Brain microvascular endothelial cell (primary cell): ENCODE results near the gene TELO2.
"Not testable (repeated sequence)": the region's sequence is repeated elsewhere in the genome, so short reads cannot be mapped to it uniquely, and the experiment has no call there.

Experiments used
- DNase-seq: peaks from one replicate; pipeline ENCODE4 v3.0.0-alpha.2; 2020
- H3K27ac ChIP-seq: fragments of 250-450 bp; sonication (Bioruptor Pico); 2 replicates; pipeline ENCODE4 v1.5.1; 2020; ENCODE audit warnings: mild to moderate bottlenecking, moderate library complexity
- H3K27me3 ChIP-seq: fragments of 250-450 bp; sonication (Bioruptor Pico); replicated peaks from 2 replicates; pipeline ENCODE4 v1.5.1; 2020; ENCODE audit warnings: mild to moderate bottlenecking
- H3K36me3 ChIP-seq: fragments of 250-450 bp; sonication (Bioruptor Pico); replicated peaks from 2 replicates; pipeline ENCODE4 v1.5.1; 2020; ENCODE audit warnings: mild to moderate bottlenecking
- H3K4me3 ChIP-seq: 2 replicates; pipeline ENCODE4 v1.5.1; 2011; ENCODE audit warnings: low read depth, mild to moderate bottlenecking, control low read depth, low read length, moderate library complexity
- in situ Hi-C: cut with HindIII; loops from 2 replicates; pipeline ENCODE4 v1.10.0; 2017; ENCODE audit warnings: low sequenced_read_pairs, low pct_ligation_motif_present
- TF ChIP-seq, protein P1 (sequence below): IDR thresholded peaks from 2 replicates; pipeline ENCODE4 v1.5.1; 2011; ENCODE audit warnings: low read depth, mild to moderate bottlenecking, moderate library complexity, low read length, control low read depth, inconsistent platforms; ENCODE audit errors: missing control alignments

Gene TELO2

DNA sequence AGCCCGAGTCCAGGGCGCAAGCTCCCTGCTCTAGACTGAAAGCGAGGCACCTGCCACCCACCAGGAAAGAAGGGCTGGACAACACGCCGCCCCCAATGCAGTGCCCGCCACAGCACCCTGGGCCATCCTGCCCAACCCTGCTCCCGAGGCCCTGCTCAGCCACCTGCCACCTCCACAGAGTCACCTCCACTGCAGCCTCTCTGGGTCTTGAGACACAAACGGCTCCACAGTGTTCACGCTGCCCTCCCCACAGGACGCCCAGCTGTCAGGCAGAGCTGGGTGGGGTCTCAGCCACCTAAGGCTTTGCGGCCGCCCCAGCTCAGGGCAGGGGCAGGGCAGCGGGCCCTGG, 27.6 kb upstream of the TELO2 start:
- TF ChIP-seq, protein P1, sequence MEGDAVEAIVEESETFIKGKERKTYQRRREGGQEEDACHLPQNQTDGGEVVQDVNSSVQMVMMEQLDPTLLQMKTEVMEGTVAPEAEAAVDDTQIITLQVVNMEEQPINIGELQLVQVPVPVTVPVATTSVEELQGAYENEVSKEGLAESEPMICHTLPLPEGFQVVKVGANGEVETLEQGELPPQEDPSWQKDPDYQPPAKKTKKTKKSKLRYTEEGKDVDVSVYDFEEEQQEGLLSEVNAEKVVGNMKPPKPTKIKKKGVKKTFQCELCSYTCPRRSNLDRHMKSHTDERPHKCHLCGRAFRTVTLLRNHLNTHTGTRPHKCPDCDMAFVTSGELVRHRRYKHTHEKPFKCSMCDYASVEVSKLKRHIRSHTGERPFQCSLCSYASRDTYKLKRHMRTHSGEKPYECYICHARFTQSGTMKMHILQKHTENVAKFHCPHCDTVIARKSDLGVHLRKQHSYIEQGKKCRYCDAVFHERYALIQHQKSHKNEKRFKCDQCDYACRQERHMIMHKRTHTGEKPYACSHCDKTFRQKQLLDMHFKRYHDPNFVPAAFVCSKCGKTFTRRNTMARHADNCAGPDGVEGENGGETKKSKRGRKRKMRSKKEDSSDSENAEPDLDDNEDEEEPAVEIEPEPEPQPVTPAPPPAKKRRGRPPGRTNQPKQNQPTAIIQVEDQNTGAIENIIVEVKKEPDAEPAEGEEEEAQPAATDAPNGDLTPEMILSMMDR = no peak
- Histone ChIP-seq H3K27ac (no peak overlapping the region), H3K4me3 (no peak overlapping the region), H3K27me3 (no peaks in the 10 kb centered on the region), H3K36me3 (peaks cover 8% of the 10 kb centered on the region)
- DNase-seq = no peak
- in situ Hi-C loops = no loop called here

DNA sequence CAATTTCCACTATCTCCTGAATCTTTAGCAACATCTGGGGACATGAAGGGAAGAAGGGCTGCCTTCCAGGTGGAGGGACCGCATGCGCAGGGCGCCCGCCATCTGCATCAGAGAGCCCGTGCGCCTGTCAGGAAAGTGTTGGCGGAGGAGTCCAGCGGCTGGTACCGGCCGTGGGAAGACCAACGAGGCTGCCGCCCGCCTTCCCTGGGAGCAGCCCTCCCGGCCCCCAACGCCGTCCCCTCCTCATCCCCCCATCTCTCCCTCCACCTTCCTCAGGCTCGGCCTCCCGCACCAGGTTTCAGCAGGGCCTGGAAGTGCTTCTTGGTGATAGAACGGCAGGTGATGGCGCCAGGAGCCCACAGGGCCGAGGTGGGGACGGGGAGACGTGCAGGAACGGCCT, 27.1 kb upstream of the TELO2 start:
- Histone ChIP-seq H3K27me3 (no peaks in the 10 kb centered on the region), H3K36me3 (peaks cover 3% of the 10 kb centered on the region), H3K27ac (no peak overlapping the region), H3K4me3 (no peak overlapping the region)
- in situ Hi-C loops = no loop called here
- DNase-seq = no peak
- TF ChIP-seq, protein P1 = no peak

DNA sequence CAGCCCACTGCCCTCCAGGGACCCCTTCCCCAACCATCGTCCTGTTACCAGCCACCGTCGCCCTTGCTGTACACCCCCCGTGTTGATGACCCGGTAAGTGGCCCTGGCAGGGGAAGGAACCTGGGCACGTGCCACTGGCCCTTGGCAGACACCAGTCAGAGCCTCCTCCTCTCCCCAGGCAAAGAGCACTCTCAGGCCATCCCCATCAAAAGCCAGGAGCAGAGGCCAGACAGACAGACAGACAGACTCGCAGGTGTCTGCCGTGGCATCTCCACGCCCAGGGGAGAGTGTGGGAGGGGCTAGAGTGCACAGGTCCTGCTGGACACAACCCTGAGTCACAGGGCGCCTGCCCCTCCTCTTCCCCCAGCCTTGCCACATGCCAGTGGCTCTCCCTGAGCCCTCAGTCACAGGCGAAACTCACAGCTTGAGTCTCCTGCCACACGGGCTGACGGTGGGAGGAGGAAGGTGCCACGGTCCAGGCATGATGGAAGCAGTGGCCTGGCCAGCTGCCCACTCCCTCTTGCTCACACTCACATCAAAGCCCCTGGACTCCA, 26.1 kb upstream of the TELO2 start:
- DNase-seq = no peak
- in situ Hi-C loops = no loop called here
- H3K27ac ChIP-seq = no peak overlapping the region
- no peaks in the 10 kb centered on the region for H3K27me3 ChIP-seq
- H3K4me3 ChIP-seq = no peak overlapping the region
- TF ChIP-seq, protein P1 = no peak
- no peaks in the 10 kb centered on the region for H3K36me3 ChIP-seq

DNA sequence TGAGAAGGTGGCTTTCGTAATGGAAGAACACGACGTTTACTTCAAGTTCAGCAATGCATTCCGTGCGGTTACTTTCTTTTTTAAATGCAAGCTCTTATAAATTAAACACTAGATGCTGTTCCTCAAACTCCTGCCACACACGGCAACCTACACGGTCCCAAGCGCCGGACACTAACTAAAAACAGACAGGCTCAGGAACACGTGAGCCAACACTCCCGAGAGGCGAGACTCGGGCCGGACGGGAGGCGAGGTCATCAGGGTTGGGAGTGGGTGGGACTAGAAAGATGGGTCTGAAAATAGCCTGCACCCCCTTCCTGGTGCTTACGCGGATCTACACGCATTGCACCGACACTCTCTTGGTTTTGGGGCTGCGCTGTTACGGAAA, 24.7 kb upstream of the TELO2 start:
- in situ Hi-C loops = no loop called here
- Histone ChIP-seq H3K36me3 (no peaks in the 10 kb centered on the region), H3K27me3 (no peaks in the 10 kb centered on the region), H3K27ac (no peak overlapping the region), H3K4me3 (no peak overlapping the region)
- no peak for DNase-seq
- TF ChIP-seq, protein P1 = no peak

DNA sequence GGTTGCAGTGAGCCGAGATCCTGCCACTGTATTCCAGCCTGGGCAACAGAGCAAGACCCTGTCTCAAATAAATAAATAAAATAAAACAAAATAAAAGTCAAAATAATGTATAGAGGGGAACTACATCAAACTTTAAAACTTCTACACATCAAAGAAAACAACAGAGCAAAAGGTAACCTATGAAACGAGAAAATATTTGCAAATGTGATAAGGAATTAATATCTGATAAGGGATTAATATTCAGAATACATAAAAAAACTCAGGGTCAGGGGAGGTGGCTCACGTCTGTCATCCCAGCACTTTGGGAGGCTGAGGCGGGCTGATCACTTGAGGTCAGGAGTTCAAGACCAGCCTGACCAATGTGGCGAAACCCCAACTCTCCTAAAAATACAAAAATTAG, 24.0 kb upstream of the TELO2 start:
- H3K27me3 ChIP-seq, H3K36me3 ChIP-seq, DNase-seq, H3K27ac ChIP-seq, H3K4me3 ChIP-seq, in situ Hi-C loops: not testable (repeated sequence)

DNA sequence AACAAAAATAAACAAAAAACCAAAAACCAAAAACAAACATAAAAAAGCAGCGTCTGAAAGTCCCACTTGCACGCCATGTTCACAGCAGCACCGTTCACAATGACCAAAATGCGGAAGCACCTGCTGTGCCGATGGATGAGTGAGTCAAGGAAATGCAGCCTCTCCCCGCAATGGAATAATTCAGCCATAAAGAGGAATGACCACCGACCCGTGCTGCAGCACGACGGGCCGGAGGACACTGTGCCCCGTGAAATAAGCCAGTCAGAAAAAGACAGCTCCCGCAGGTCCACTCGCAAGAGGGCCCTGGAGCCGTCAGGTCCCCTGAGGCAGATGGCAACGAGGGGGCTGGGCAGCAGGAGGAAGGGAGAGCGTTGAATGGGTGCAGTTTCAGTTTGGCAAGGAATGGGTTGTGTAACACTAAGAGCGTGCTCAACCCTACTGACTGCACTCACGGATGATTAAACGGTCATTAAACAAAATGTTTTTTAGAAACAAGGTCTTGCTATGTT, 23.4 kb upstream of the TELO2 start:
- in situ Hi-C loops = no loop called here
- no peaks in the 10 kb centered on the region for H3K36me3 ChIP-seq
- H3K27me3 ChIP-seq = no peaks in the 10 kb centered on the region
- H3K4me3 ChIP-seq = no peak overlapping the region
- no peak overlapping the region for H3K27ac ChIP-seq
- no peak for DNase-seq
- TF ChIP-seq, protein P1 = no peak
